Activated CD4-positive, alpha-beta T cell treated with anti-CD3 and anti-CD28 coated beads for 48 hours (primary cell): ENCODE measurements around the gene BMERB1.
"Not testable (repeated sequence)": the region's sequence is repeated elsewhere in the genome, so short reads cannot be mapped to it uniquely, and the experiment has no call there.

Source experiments
- DNase-seq: peaks from one replicate; pipeline ENCODE4 v3.0.0-alpha.2; 2020

Gene BMERB1

GRCh38 chr16:15564604-15565339, 130.4 kb downstream of the BMERB1 start:
- no peak for DNase-seq

- no peak for DNase-seq
Measured at GRCh38 chr16:15566095-15566494, 131.7 kb downstream of the BMERB1 start.

- no peak for DNase-seq
Measured at GRCh38 chr16:15567823-15568222, 133.4 kb downstream of the BMERB1 start.

- not testable (repeated sequence) for DNase-seq
Measured at GRCh38 chr16:15570666-15571065, 136.3 kb downstream of the BMERB1 start.

GRCh38 chr16:15571557-15571956, 137.2 kb downstream of the BMERB1 start:
- no peak for DNase-seq

GRCh38 chr16:15572329-15573001, 138.1 kb downstream of the BMERB1 start:
- DNase-seq, result peak; percentile 56

- DNase-seq, result no peak
Measured at GRCh38 chr16:15573274-15573895, 139.0 kb downstream of the BMERB1 start.

- not testable (repeated sequence) for DNase-seq
Measured at GRCh38 chr16:15573896-15574613, 139.7 kb downstream of the BMERB1 start.

- no peak for DNase-seq
Measured at GRCh38 chr16:15574614-15574948, 140.2 kb downstream of the BMERB1 start.

GRCh38 chr16:15575293-15576049, 141.1 kb downstream of the BMERB1 start:
- DNase-seq, result no peak

- no peak for DNase-seq
Measured at GRCh38 chr16:15576960-15577958, 142.9 kb downstream of the BMERB1 start.

- no peak for DNase-seq
Measured at GRCh38 chr16:15578824-15579223, 144.4 kb downstream of the BMERB1 start.

GRCh38 chr16:15581127-15581815, 146.9 kb downstream of the BMERB1 start:
- DNase-seq, result no peak

- no peak for DNase-seq
Measured at GRCh38 chr16:15583526-15583925, 149.1 kb downstream of the BMERB1 start.

- no peak for DNase-seq
Measured at GRCh38 chr16:15585956-15586355, 151.6 kb downstream of the BMERB1 start.

GRCh38 chr16:15586716-15587115, 152.3 kb downstream of the BMERB1 start:
- DNase-seq, result no peak

GRCh38 chr16:15587152-15587825, 152.9 kb downstream of the BMERB1 start:
- no peak for DNase-seq

- no peak for DNase-seq
Measured at GRCh38 chr16:15592324-15592723, 157.9 kb downstream of the BMERB1 start.

GRCh38 chr16:15593235-15593634, 158.8 kb downstream of the BMERB1 start:
- no peak for DNase-seq

GRCh38 chr16:15594711-15595320, 160.4 kb downstream of the BMERB1 start:
- DNase-seq, result no peak
